Mesothelial cell of epicardium (in vitro differentiated cells): ENCODE data around the gene GSTK1. TPM values are rescaled to one million over a fixed set of nuclear protein-coding genes. Genes with fewer than 3 reads are reported as not detected.

Source experiments
- DNase-seq, 2 experiments: peaks; one replicate each; pipeline ENCODE4 v3.0.0; 2021; ENCODE audit warnings: low spot score in 2 of 2; ENCODE audit not compliant: unreplicated experiment in 2 of 2
- H3K27ac Mint-ChIP-seq: 2 replicates; pipeline ENCODE4 v1.8.0; 2021; ENCODE audit warnings: mixed read lengths
- H3K27me3 Mint-ChIP-seq: 2 replicates; pipeline ENCODE4 v1.8.0; 2021; ENCODE audit warnings: low read depth, mixed read lengths
- H3K36me3 Mint-ChIP-seq: 2 replicates; pipeline ENCODE4 v1.8.0; 2021; ENCODE audit warnings: mixed read lengths
- H3K4me1 Mint-ChIP-seq: 2 replicates; pipeline ENCODE4 v1.8.0; 2021; ENCODE audit warnings: mixed read lengths
- H3K4me3 Mint-ChIP-seq: 2 replicates; pipeline ENCODE4 v1.8.0; 2021; ENCODE audit warnings: mild to moderate bottlenecking, moderate library complexity, mixed read lengths
- H3K9me3 Mint-ChIP-seq: 2 replicates; pipeline ENCODE4 v1.8.0; 2021; ENCODE audit warnings: mixed read lengths
- total RNA-seq: library from RNA; stranded (reverse); gene quantifications from 3 replicates; pipeline ENCODE4 v1.2.1, GENCODE V29; 2021
- TF ChIP-seq, protein P1 (sequence below): fragments of 200-600 bp; sonication (generic); IDR thresholded peaks from one replicate; pipeline ENCODE4 v1.5.0; 2021; ENCODE audit warnings: antibody characterized with exemption; ENCODE audit not compliant: unreplicated experiment

GSTK1 gene
- total RNA-seq, 1 donor from 2014 or later, result 86.7 TPM

GRCh38 chr7:143279186-143280098, 16.2 kb downstream of the GSTK1 start:
- Mint-ChIP-seq H3K27ac (peak overlapping the region; percentile 86), H3K27me3 (no peaks in the 10 kb centered on the region), H3K4me3 (no peak overlapping the region), H3K36me3 (no peaks in the 10 kb centered on the region), H3K4me1 (peaks cover 33% of the 10 kb centered on the region), H3K9me3 (no peaks in the 10 kb centered on the region)
- DNase-seq, result no peak
- TF ChIP-seq, protein P1, sequence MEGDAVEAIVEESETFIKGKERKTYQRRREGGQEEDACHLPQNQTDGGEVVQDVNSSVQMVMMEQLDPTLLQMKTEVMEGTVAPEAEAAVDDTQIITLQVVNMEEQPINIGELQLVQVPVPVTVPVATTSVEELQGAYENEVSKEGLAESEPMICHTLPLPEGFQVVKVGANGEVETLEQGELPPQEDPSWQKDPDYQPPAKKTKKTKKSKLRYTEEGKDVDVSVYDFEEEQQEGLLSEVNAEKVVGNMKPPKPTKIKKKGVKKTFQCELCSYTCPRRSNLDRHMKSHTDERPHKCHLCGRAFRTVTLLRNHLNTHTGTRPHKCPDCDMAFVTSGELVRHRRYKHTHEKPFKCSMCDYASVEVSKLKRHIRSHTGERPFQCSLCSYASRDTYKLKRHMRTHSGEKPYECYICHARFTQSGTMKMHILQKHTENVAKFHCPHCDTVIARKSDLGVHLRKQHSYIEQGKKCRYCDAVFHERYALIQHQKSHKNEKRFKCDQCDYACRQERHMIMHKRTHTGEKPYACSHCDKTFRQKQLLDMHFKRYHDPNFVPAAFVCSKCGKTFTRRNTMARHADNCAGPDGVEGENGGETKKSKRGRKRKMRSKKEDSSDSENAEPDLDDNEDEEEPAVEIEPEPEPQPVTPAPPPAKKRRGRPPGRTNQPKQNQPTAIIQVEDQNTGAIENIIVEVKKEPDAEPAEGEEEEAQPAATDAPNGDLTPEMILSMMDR, result no peak

DNA sequence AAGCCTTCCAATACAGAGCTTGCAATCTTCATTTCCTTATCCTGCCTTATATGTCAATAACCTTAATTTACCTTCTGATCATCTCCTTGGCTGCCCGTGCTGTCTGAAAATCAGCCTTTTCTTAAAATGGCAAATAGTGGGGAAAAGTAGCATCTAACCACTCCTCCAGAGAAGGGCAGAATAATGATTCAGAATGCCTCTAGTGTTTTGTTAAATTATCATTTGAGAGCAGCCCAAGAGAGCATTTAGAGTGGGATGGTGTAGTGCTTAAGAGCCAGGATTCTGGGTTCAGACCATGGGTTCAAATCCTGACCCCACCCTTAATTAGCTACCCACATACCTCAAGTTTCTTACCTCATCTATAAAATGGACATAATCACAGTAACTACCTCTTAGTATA, 16.9 kb downstream of the GSTK1 start:
- Mint-ChIP-seq H3K4me3 (no peak overlapping the region), H3K9me3 (no peaks in the 10 kb centered on the region), H3K36me3 (no peaks in the 10 kb centered on the region), H3K27ac (peak overlapping the region; percentile 86), H3K27me3 (no peaks in the 10 kb centered on the region), H3K4me1 (peaks cover 39% of the 10 kb centered on the region)
- TF ChIP-seq, protein P1, result no peak
- no peak for DNase-seq

DNA sequence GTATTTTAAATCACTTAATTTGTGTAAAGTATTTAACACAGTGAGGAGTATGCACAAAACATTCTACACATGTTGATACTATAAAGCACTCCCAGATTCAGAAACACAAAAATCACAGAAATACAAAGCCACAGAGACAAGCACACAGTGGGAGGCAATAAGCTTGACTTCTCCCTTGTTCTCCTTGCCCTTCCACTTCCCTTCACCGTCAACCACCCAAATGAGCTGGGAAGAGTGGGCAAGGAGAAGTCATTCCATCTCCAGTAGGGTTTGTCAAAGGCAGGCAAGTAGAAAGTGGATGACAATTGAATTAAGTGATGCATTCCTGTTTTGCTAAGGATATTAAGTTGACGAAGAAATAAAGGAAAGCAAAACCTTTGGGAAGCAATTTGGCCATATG, 17.3 kb downstream of the GSTK1 start:
- no peak for DNase-seq
- Mint-ChIP-seq H3K27ac (peak overlapping the region; percentile 86), H3K4me3 (no peak overlapping the region), H3K9me3 (no peaks in the 10 kb centered on the region), H3K36me3 (no peaks in the 10 kb centered on the region), H3K4me1 (peaks cover 44% of the 10 kb centered on the region), H3K27me3 (no peaks in the 10 kb centered on the region)
- TF ChIP-seq, protein P1, result no peak

GRCh38 chr7:143281529-143281928, 18.3 kb downstream of the GSTK1 start:
- Mint-ChIP-seq H3K4me3 (no peak overlapping the region), H3K36me3 (no peaks in the 10 kb centered on the region), H3K9me3 (no peaks in the 10 kb centered on the region), H3K4me1 (peaks cover 48% of the 10 kb centered on the region), H3K27ac (no peak overlapping the region), H3K27me3 (no peaks in the 10 kb centered on the region)
- no peak for DNase-seq
- TF ChIP-seq, protein P1, result no peak

DNA sequence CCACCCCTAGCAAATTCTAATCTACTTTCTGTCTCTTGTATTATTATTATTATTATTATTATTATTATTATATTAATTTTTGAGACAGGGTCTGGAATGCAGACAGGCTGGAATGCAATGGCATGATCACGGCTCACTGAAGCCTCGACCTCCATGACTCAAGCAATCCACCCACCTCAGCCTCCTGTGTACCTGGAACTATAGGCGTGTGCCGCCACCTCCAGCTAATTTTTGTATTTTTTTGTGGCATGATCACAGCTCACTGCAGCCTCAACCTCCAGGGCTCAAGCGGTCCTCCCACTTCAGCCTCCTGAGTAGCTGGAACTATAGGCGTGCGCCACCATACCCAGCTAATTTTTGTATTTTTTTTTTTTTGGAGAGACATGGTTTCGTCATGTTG, 18.9 kb downstream of the GSTK1 start:
- TF ChIP-seq, protein P1, result no peak
- H3K9me3 Mint-ChIP-seq, result no peaks in the 10 kb centered on the region
- no peak for DNase-seq
- H3K27ac Mint-ChIP-seq, result no peak overlapping the region
- H3K27me3 Mint-ChIP-seq, result no peaks in the 10 kb centered on the region
- H3K36me3 Mint-ChIP-seq, result no peaks in the 10 kb centered on the region
- no peak overlapping the region for H3K4me3 Mint-ChIP-seq
- H3K4me1 Mint-ChIP-seq, result peaks cover 48% of the 10 kb centered on the region
